AG04450 (cell line): ENCODE measurements around the gene DLGAP4. TPM values are rescaled to one million over a fixed set of nuclear protein-coding genes. Genes with fewer than 3 reads are reported as not detected.
"Not testable (repeated sequence)": the region's sequence is repeated elsewhere in the genome, so short reads cannot be mapped to it uniquely, and the experiment has no call there.

Experiments
- CTCF ChIA-PET: fragments of 300-600, 350-600 bp; formaldehyde crosslinking; extraction: SDS; loops from one replicate; lab custom pipeline; 2022; ENCODE audit warnings: antibody characterized with exemption, inconsistent platforms; lab: Charles Lee
- POLR2A ChIA-PET: fragments of 350-600 bp; formaldehyde crosslinking; extraction: SDS; loops from one replicate; lab custom pipeline; 2021; ENCODE audit warnings: antibody characterized with exemption, inconsistent platforms; lab: Yijun Ruan, JAX
- DNase-seq: peaks from one replicate; pipeline ENCODE4 v3.0.0-alpha.2; 2011; ENCODE audit warnings: low read depth, low spot score
- H3K27ac ChIP-seq: one replicate; pipeline ENCODE4 v1.5.1; 2012; ENCODE audit warnings: low read depth, low read length, control low read depth
- H3K27me3 ChIP-seq: one replicate; pipeline ENCODE4 v1.6.0; 2012; ENCODE audit warnings: low read length; ENCODE audit not compliant: control insufficient read depth, insufficient read depth
- H3K4me3 ChIP-seq: 2 replicates; pipeline ENCODE4 v1.5.1; 2011; ENCODE audit warnings: mild to moderate bottlenecking, low read depth, low read length, control low read depth
- H3K9me3 ChIP-seq: 2 replicates; pipeline ENCODE4 v1.5.1; 2012; ENCODE audit warnings: low read length; ENCODE audit not compliant: control insufficient read depth, insufficient read depth
- polyA plus RNA-seq: library from polyadenylated mRNA; depleted of rRNA; stranded (reverse); fragments of >200 nt; gene quantifications from 2 replicates; pipeline ENCODE4 v1.2.3, GENCODE V29; 2011
- TF ChIP-seq, protein P1 (sequence below): IDR thresholded peaks from 2 replicates; pipeline ENCODE4 v1.5.1; 2011; ENCODE audit warnings: low read depth, low read length, control low read depth, inconsistent platforms

DLGAP4 gene
- polyA plus RNA-seq, 1 experiment, result 17.7 TPM

GRCh38 chr20:36563374-36563773 lies 257.2 kb downstream of the DLGAP4 start:
- DNase-seq, result no peak
- CTCF ChIA-PET, result no interaction called here
- TF ChIP-seq, protein P1, sequence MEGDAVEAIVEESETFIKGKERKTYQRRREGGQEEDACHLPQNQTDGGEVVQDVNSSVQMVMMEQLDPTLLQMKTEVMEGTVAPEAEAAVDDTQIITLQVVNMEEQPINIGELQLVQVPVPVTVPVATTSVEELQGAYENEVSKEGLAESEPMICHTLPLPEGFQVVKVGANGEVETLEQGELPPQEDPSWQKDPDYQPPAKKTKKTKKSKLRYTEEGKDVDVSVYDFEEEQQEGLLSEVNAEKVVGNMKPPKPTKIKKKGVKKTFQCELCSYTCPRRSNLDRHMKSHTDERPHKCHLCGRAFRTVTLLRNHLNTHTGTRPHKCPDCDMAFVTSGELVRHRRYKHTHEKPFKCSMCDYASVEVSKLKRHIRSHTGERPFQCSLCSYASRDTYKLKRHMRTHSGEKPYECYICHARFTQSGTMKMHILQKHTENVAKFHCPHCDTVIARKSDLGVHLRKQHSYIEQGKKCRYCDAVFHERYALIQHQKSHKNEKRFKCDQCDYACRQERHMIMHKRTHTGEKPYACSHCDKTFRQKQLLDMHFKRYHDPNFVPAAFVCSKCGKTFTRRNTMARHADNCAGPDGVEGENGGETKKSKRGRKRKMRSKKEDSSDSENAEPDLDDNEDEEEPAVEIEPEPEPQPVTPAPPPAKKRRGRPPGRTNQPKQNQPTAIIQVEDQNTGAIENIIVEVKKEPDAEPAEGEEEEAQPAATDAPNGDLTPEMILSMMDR, result no peak
- Histone ChIP-seq H3K4me3 (no peak overlapping the region), H3K27me3 (no peaks in the 10 kb centered on the region), H3K9me3 (peaks cover 9% of the 10 kb centered on the region), H3K27ac (no peak overlapping the region)
- POLR2A ChIA-PET, result no interaction called here

- CTCF ChIA-PET, H3K27me3 ChIP-seq, POLR2A ChIA-PET, H3K27ac ChIP-seq, H3K9me3 ChIP-seq, DNase-seq, H3K4me3 ChIP-seq: not testable (repeated sequence)
These were observed 258.1 kb downstream of the DLGAP4 start for GRCh38 chr20:36564078-36564725.

DNA sequence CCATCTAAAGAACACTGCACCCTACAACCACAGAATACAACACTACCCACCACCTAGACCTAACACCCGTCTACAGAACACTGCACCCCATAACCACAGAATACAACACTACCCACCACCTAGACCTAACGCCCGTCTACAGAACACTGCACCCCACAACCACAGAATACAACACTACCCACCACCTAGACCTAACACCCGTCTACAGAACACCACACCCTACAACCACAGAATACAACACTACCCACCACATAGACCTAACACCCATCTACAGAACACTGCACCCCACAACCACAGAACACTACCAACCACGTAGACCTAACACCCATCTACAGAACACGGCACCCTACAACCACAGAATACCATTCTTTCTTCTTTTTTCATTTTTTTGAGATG lies 258.6 kb downstream of the DLGAP4 start:
- H3K27me3 ChIP-seq, POLR2A ChIA-PET, H3K27ac ChIP-seq, H3K4me3 ChIP-seq, H3K9me3 ChIP-seq, DNase-seq: not testable (repeated sequence)
- CTCF ChIA-PET, result interaction anchor here (1.5 kb wide), 1 partner anchor 190 kb away, joined by 4 read pairs; no protein-coding TSS in a partner anchor

GRCh38 chr20:36565520-36565919 lies 259.4 kb downstream of the DLGAP4 start:
- ChIA-PET POLR2A (interaction anchor here (0.6 kb wide), 1 partner anchor 23 kb away, joined by 3 read pairs; no protein-coding TSS in a partner anchor), CTCF (interaction anchor here (1.5 kb wide), 1 partner anchor 189 kb away, joined by 4 read pairs; no protein-coding TSS in a partner anchor)
- no peak overlapping the region for H3K27ac ChIP-seq
- H3K27me3 ChIP-seq, result no peaks in the 10 kb centered on the region
- H3K9me3 ChIP-seq, result peaks cover 9% of the 10 kb centered on the region
- TF ChIP-seq, protein P1, result no peak
- DNase-seq, result no peak
- no peak overlapping the region for H3K4me3 ChIP-seq

GRCh38 chr20:36569847-36570429 lies 263.8 kb downstream of the DLGAP4 start:
- H3K27ac ChIP-seq, result no peak overlapping the region
- DNase-seq, result no peak
- ChIA-PET CTCF (interaction anchor here (0.8 to 1.9 kb wide), 3 partner anchors 8 to 36 kb away, joined by 5 to 7 read pairs (median 7); partner anchors contain the start of gene RAB5IF), POLR2A (interaction anchor here (1.3 kb wide), 1 partner anchor 10 kb away, joined by 5 read pairs; no protein-coding TSS in a partner anchor)
- TF ChIP-seq, protein P1, result no peak
- no peaks in the 10 kb centered on the region for H3K27me3 ChIP-seq
- peaks cover 8% of the 10 kb centered on the region for H3K9me3 ChIP-seq
- H3K4me3 ChIP-seq, result no peak overlapping the region
